BLaER1 treated with 17β-estradiol and CSF1 and Interleukin-3, amounts not matched to agents 10 nM and 100 nM (cell line): ENCODE data around the gene F5.

Experiments used
- H3K27ac ChIP-seq, 11 experiments: shearing (Covaris generic); formaldehyde crosslinking; 2 replicates each; pipeline ENCODE4 v1.8.1; 2022
- H3K27me3 ChIP-seq, 11 experiments: shearing (Covaris generic); formaldehyde crosslinking; 2 replicates each; pipeline ENCODE4 v1.8.1; 2022
- H3K36me3 ChIP-seq, 11 experiments: shearing (Covaris generic); formaldehyde crosslinking; 2 replicates each; pipeline ENCODE4 v1.8.1; 2022
- H3K4me1 ChIP-seq, 10 experiments: shearing (Covaris generic); formaldehyde crosslinking; 2 replicates each; pipeline ENCODE4 v1.8.1; 2022
- H3K4me2 ChIP-seq, 11 experiments: shearing (Covaris generic); formaldehyde crosslinking; 2 replicates each; pipeline ENCODE4 v1.8.1; 2022
- H3K4me3 ChIP-seq, 10 experiments: shearing (Covaris generic); formaldehyde crosslinking; 2 replicates each; pipeline ENCODE4 v1.8.1; 2022
- H3K9ac ChIP-seq, 11 experiments: shearing (Covaris generic); formaldehyde crosslinking; 2 replicates each; pipeline ENCODE4 v1.8.1; 2022
- H3K9me3 ChIP-seq, 11 experiments: shearing (Covaris generic); formaldehyde crosslinking; replicated peaks in 1 of 11; 2 replicates each; pipeline ENCODE4 v1.8.1; 2022
- H4K20me1 ChIP-seq, 11 experiments: shearing (Covaris generic); formaldehyde crosslinking; 2 replicates each; pipeline ENCODE4 v1.8.1; 2022
- Cebpa-rat ChIP-seq, 11 experiments: shearing (Covaris generic); IDR thresholded peaks; 2 replicates each; pipeline ENCODE4 v1.8.1; 2022

F5 gene

GRCh38 chr1:169563650-169564049 is 22.6 kb downstream of the F5 start:
- Histone ChIP-seq H3K4me3 (no peak overlapping the region), H3K4me2 (no peak overlapping the region), H3K36me3 (no peaks in the 10 kb centered on the region), H3K9ac (no peak overlapping the region), H3K27me3 (no peaks in the 10 kb centered on the region), H4K20me1 (no peaks in the 10 kb centered on the region), H3K4me1 (no peaks in the 10 kb centered on the region), H3K27ac (no peak overlapping the region), H3K9me3 (peaks cover 0 to 7% (median 0%) of the 10 kb centered on the region in 11 experiments; a peak in 2 of 22 replicates)
- TF ChIP-seq Cebpa-rat (IDR thresholded peaks at IDR 0.05) = no peak

- no peak overlapping the region for H3K4me3 ChIP-seq
- no peak overlapping the region for H3K9ac ChIP-seq
- no peak for TF ChIP-seq Cebpa-rat (IDR thresholded peaks at IDR 0.05)
- H3K9me3 ChIP-seq = peaks cover 0 to 7% (median 0%) of the 10 kb centered on the region in 11 experiments; a peak in 2 of 22 replicates
- H4K20me1 ChIP-seq = no peaks in the 10 kb centered on the region
- H3K27ac ChIP-seq = no peak overlapping the region
- no peaks in the 10 kb centered on the region for H3K27me3 ChIP-seq
- H3K36me3 ChIP-seq = no peaks in the 10 kb centered on the region
- H3K4me1 ChIP-seq = no peaks in the 10 kb centered on the region
- H3K4me2 ChIP-seq = no peak overlapping the region
Observed at GRCh38 chr1:169563019-169563615, 23.2 kb downstream of the F5 start.

GRCh38 chr1:169561692-169562091 is 24.6 kb downstream of the F5 start:
- H3K4me3 ChIP-seq = no peak overlapping the region
- H3K27ac ChIP-seq = no peak overlapping the region
- no peak for TF ChIP-seq Cebpa-rat (IDR thresholded peaks at IDR 0.05)
- H3K4me1 ChIP-seq = no peaks in the 10 kb centered on the region; a peak in 1 of 20 replicates
- H3K4me2 ChIP-seq = no peak overlapping the region
- H3K9me3 ChIP-seq = peaks cover 0 to 7% (median 0%) of the 10 kb centered on the region in 11 experiments; a peak in 2 of 22 replicates
- no peaks in the 10 kb centered on the region for H4K20me1 ChIP-seq
- no peaks in the 10 kb centered on the region for H3K36me3 ChIP-seq
- H3K27me3 ChIP-seq = no peaks in the 10 kb centered on the region
- no peak overlapping the region for H3K9ac ChIP-seq

GRCh38 chr1:169557131-169557530 is 29.1 kb downstream of the F5 start:
- Histone ChIP-seq H3K36me3 (no peaks in the 10 kb centered on the region), H3K4me2 (no peak overlapping the region), H3K27ac (no peak overlapping the region)

GRCh38 chr1:169550294-169550693 is 36.0 kb downstream of the F5 start:
- H3K9ac ChIP-seq = no peak overlapping the region
- no peak overlapping the region for H3K4me3 ChIP-seq
- no peak for TF ChIP-seq Cebpa-rat (IDR thresholded peaks at IDR 0.05)
- no peaks in the 10 kb centered on the region for H3K36me3 ChIP-seq
- no peaks in the 10 kb centered on the region for H3K4me1 ChIP-seq
- H3K9me3 ChIP-seq = no peaks in the 10 kb centered on the region
- H3K27me3 ChIP-seq = no peaks in the 10 kb centered on the region
- no peak overlapping the region for H3K4me2 ChIP-seq
- no peaks in the 10 kb centered on the region for H4K20me1 ChIP-seq
- H3K27ac ChIP-seq = no peak overlapping the region

More at GRCh38 chr1:169557131-169557530, 29.1 kb downstream of the F5 start:
- Histone ChIP-seq H3K4me1 (peaks cover 0 to 8% (median 0%) of the 10 kb centered on the region in 10 experiments; a peak in 3 of 20 replicates), H3K9ac (no peak overlapping the region), H3K9me3 (no peaks in the 10 kb centered on the region), H4K20me1 (no peaks in the 10 kb centered on the region), H3K4me3 (no peak overlapping the region), H3K27me3 (no peaks in the 10 kb centered on the region)
- no peak for TF ChIP-seq Cebpa-rat (IDR thresholded peaks at IDR 0.05)

- TF ChIP-seq Cebpa-rat (IDR thresholded peaks at IDR 0.05) = no peak
- Histone ChIP-seq H3K4me1 (no peaks in the 10 kb centered on the region), H3K27ac (no peak overlapping the region), H3K9ac (no peak overlapping the region), H3K4me3 (no peak overlapping the region), H4K20me1 (no peaks in the 10 kb centered on the region), H3K9me3 (no peaks in the 10 kb centered on the region), H3K4me2 (no peak overlapping the region), H3K27me3 (no peaks in the 10 kb centered on the region), H3K36me3 (no peaks in the 10 kb centered on the region)
Observed at GRCh38 chr1:169548282-169548681, 38.0 kb downstream of the F5 start.

GRCh38 chr1:169546087-169546995 is 39.9 kb downstream of the F5 start:
- no peak overlapping the region for H3K4me3 ChIP-seq
- no peaks in the 10 kb centered on the region for H4K20me1 ChIP-seq
- H3K9me3 ChIP-seq = no peaks in the 10 kb centered on the region
- no peaks in the 10 kb centered on the region for H3K4me1 ChIP-seq
- no peak for TF ChIP-seq Cebpa-rat (IDR thresholded peaks at IDR 0.05)
- no peak overlapping the region for H3K4me2 ChIP-seq
- no peaks in the 10 kb centered on the region for H3K36me3 ChIP-seq
- H3K27me3 ChIP-seq = no peaks in the 10 kb centered on the region
- H3K27ac ChIP-seq = no peak overlapping the region
- H3K9ac ChIP-seq = no peak overlapping the region

- Histone ChIP-seq H3K9ac (no peak overlapping the region), H3K9me3 (no peaks in the 10 kb centered on the region), H3K4me3 (no peak overlapping the region), H3K4me2 (no peak overlapping the region), H4K20me1 (no peaks in the 10 kb centered on the region), H3K4me1 (no peaks in the 10 kb centered on the region), H3K27ac (no peak overlapping the region), H3K27me3 (no peaks in the 10 kb centered on the region), H3K36me3 (no peaks in the 10 kb centered on the region)
- TF ChIP-seq Cebpa-rat (IDR thresholded peaks at IDR 0.05) = no peak
Observed at GRCh38 chr1:169545472-169545871, 40.8 kb downstream of the F5 start.

- H3K9ac ChIP-seq = no peak overlapping the region
- no peaks in the 10 kb centered on the region for H3K36me3 ChIP-seq
- TF ChIP-seq Cebpa-rat (IDR thresholded peaks at IDR 0.05) = no peak
- no peaks in the 10 kb centered on the region for H3K9me3 ChIP-seq
- no peak overlapping the region for H3K27ac ChIP-seq
- no peaks in the 10 kb centered on the region for H3K4me1 ChIP-seq
- no peaks in the 10 kb centered on the region for H3K27me3 ChIP-seq
- H3K4me2 ChIP-seq = no peak overlapping the region
- no peaks in the 10 kb centered on the region for H4K20me1 ChIP-seq
- no peak overlapping the region for H3K4me3 ChIP-seq
Observed at GRCh38 chr1:169538998-169539871, 47.0 kb downstream of the F5 start.
